ENCODE results near the gene TTC28.
"Not testable (repeated sequence)": the region's sequence is repeated elsewhere in the genome, so short reads cannot be mapped to it uniquely, and the experiment has no call there.

GRCh38 chr22:28679611-28680287, at the start of gene TTC28:
- TF ChIP-seq, protein P1, sequence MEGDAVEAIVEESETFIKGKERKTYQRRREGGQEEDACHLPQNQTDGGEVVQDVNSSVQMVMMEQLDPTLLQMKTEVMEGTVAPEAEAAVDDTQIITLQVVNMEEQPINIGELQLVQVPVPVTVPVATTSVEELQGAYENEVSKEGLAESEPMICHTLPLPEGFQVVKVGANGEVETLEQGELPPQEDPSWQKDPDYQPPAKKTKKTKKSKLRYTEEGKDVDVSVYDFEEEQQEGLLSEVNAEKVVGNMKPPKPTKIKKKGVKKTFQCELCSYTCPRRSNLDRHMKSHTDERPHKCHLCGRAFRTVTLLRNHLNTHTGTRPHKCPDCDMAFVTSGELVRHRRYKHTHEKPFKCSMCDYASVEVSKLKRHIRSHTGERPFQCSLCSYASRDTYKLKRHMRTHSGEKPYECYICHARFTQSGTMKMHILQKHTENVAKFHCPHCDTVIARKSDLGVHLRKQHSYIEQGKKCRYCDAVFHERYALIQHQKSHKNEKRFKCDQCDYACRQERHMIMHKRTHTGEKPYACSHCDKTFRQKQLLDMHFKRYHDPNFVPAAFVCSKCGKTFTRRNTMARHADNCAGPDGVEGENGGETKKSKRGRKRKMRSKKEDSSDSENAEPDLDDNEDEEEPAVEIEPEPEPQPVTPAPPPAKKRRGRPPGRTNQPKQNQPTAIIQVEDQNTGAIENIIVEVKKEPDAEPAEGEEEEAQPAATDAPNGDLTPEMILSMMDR (IDR thresholded peaks at IDR 0.05) = not testable (repeated sequence)
- TF ChIP-seq EZH2 (IDR thresholded peaks at IDR 0.05) = not testable (repeated sequence)
